C4-2B (cell line): Measurements from ENCODE around the gene ERCC8.
"Not testable (repeated sequence)": the region's sequence is repeated elsewhere in the genome, so short reads cannot be mapped to it uniquely, and the experiment has no call there.

ENCODE experiments used
- ZFX ChIP-seq: fragments of 450-650 bp; IDR thresholded peaks from 2 replicates; pipeline ENCODE4 v1.6.1; 2017
- TF ChIP-seq, protein P1 (sequence below): fragments of 450-650 bp; conservative IDR thresholded peaks from 2 replicates; pipeline ENCODE4 v1.5.1; 2017; ENCODE audit warnings: mild to moderate bottlenecking

DNA sequence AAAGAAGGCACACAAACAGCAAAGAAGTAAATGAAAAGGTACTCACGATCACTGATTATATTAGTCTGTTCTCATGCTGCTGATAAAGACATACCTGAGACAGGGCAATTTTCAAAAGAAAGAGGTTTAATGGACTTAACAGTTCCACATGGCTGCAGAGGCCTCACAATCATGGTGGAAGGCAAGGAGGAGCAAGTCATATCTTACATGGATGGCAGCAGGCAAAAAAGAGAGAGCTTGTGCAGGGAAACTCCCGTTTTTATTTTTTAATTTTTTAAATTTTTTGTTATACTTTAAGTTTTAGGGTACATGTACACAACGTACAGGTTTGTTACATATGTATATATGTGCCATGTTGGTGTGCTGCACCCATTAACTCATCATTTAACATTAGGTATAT, 37.3 kb upstream of the ERCC8 start:
- TF ChIP-seq, protein P1, sequence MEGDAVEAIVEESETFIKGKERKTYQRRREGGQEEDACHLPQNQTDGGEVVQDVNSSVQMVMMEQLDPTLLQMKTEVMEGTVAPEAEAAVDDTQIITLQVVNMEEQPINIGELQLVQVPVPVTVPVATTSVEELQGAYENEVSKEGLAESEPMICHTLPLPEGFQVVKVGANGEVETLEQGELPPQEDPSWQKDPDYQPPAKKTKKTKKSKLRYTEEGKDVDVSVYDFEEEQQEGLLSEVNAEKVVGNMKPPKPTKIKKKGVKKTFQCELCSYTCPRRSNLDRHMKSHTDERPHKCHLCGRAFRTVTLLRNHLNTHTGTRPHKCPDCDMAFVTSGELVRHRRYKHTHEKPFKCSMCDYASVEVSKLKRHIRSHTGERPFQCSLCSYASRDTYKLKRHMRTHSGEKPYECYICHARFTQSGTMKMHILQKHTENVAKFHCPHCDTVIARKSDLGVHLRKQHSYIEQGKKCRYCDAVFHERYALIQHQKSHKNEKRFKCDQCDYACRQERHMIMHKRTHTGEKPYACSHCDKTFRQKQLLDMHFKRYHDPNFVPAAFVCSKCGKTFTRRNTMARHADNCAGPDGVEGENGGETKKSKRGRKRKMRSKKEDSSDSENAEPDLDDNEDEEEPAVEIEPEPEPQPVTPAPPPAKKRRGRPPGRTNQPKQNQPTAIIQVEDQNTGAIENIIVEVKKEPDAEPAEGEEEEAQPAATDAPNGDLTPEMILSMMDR = not testable (repeated sequence)
- TF ChIP-seq ZFX = not testable (repeated sequence)
